ENCODE results near the gene EXOC3L1. TPM values are rescaled to one million over a fixed set of nuclear protein-coding genes. Genes with fewer than 3 reads are reported as not detected.

EXOC3L1 gene
- total RNA-seq, 6 donors from 2014 or later = 4.6 to 20.8 (median 10.8) TPM

- H3K36me3 ChIP-seq = no peaks in the 10 kb centered on the region
- peak overlapping the region in 3 of 4 donors; percentile 22 to 45 (median 42) for H3K4me3 ChIP-seq
- no peaks in the 10 kb centered on the region for H3K9me3 ChIP-seq
- H3K4me1 ChIP-seq = peaks cover 55 to 75% (median 65%) of the 10 kb centered on the region in 4 donors
- TF ChIP-seq POLR2AphosphoS5 (IDR thresholded peaks at IDR 0.05) = no peak
- TF ChIP-seq POLR2A (IDR thresholded peaks at IDR 0.05) = no peak
- no peak for TF ChIP-seq CTCF (IDR thresholded peaks at IDR 0.05)
- TF ChIP-seq EP300 (IDR thresholded peaks at IDR 0.05) = no peak
- DNase-seq (no peak), ATAC-seq (ENCODE audit: low FRiP score in 2 of 2) (no peak)
- H3K27me3 ChIP-seq = peaks cover 0 to 27% (median 10%) of the 10 kb centered on the region in 4 donors
- WGBS, 2 donors = 45 to 50% methylated on average over 10 to 36 of the region's 44 CpGs
- no peak overlapping the region for H3K27ac ChIP-seq
Measured at GRCh38 chr16:67162506-67163163, 27.3 kb downstream of the EXOC3L1 start.

- ATAC-seq (ENCODE audit: low FRiP score in 2 of 2) (no peak), DNase-seq (peak in 1 of 2 donors; percentile 74)
- TF ChIP-seq POLR2AphosphoS5 (IDR thresholded peaks at IDR 0.05) (no peak), CTCF (IDR thresholded peaks at IDR 0.05) (no peak), POLR2A (IDR thresholded peaks at IDR 0.05) (no peak), EP300 (IDR thresholded peaks at IDR 0.05) (no peak)
- WGBS, 2 donors = 53 to 63% methylated on average over 18 to 25 of the region's 25 CpGs
- peaks cover 0 to 27% (median 10%) of the 10 kb centered on the region in 4 donors for H3K27me3 ChIP-seq
- H3K36me3 ChIP-seq = no peaks in the 10 kb centered on the region
- no peak overlapping the region for H3K27ac ChIP-seq
- peaks cover 55 to 75% (median 65%) of the 10 kb centered on the region in 4 donors for H3K4me1 ChIP-seq
- H3K9me3 ChIP-seq = no peaks in the 10 kb centered on the region
- peak overlapping the region in 3 of 4 donors; percentile 79 to 99 (median 82) for H3K4me3 ChIP-seq
Measured at GRCh38 chr16:67161595-67162058, 28.3 kb downstream of the EXOC3L1 start.

GRCh38 chr16:67158637-67159600 is 31.0 kb downstream of the EXOC3L1 start:
- no peaks in the 10 kb centered on the region for H3K9me3 ChIP-seq
- peak; percentile 75 to 81 for DNase-seq
- ATAC-seq (ENCODE audit: low FRiP score in 2 of 2) = peak in 1 of 2 donors; percentile 30

GRCh38 chr16:67157892-67158635 is 31.9 kb downstream of the EXOC3L1 start:
- DNase-seq (no peak), ATAC-seq (ENCODE audit: low FRiP score in 2 of 2) (no peak)
- Histone ChIP-seq H3K36me3 (no peaks in the 10 kb centered on the region), H3K4me1 (peaks cover 44 to 67% (median 50%) of the 10 kb centered on the region in 4 donors), H3K9me3 (no peaks in the 10 kb centered on the region), H3K27me3 (peaks cover 0 to 5% (median 0%) of the 10 kb centered on the region in 4 donors), H3K27ac (peak overlapping the region in 2 of 4 donors; percentile 86 to 92), H3K4me3 (peak overlapping the region in 1 of 4 donors; percentile 79)
- WGBS, 2 donors = 73 to 81% methylated on average over 7 of the region's 7 CpGs
- TF ChIP-seq CTCF (IDR thresholded peaks at IDR 0.05) (no peak), POLR2A (IDR thresholded peaks at IDR 0.05) (no peak), POLR2AphosphoS5 (IDR thresholded peaks at IDR 0.05) (no peak), EP300 (IDR thresholded peaks at IDR 0.05) (no peak)

More at GRCh38 chr16:67158637-67159600, 31.0 kb downstream of the EXOC3L1 start:
- H3K27ac ChIP-seq = peak overlapping the region; percentile 84 to 94 (median 89)
- peak in 1 of 4 donors; percentile 9 for TF ChIP-seq POLR2A (IDR thresholded peaks at IDR 0.05)
- no peak for TF ChIP-seq EP300 (IDR thresholded peaks at IDR 0.05)
- H3K4me3 ChIP-seq = peak overlapping the region; percentile 79 to 99 (median 86)
- peaks cover 0 to 10% (median under 1%) of the 10 kb centered on the region in 4 donors for H3K27me3 ChIP-seq
- 8 to 14% methylated on average over 8 to 27 of the region's 34 CpGs for WGBS, 2 donors
- no peaks in the 10 kb centered on the region for H3K36me3 ChIP-seq
- peaks cover 53 to 76% (median 59%) of the 10 kb centered on the region in 4 donors for H3K4me1 ChIP-seq
